Glutamatergic neuron (in vitro differentiated cells): Measurements from ENCODE around the gene POMGNT2. TPM values are rescaled to one million over a fixed set of nuclear protein-coding genes. Genes with fewer than 3 reads are reported as not detected.

Experiments used
- DNase-seq: peaks from one replicate; pipeline ENCODE4 v3.0.0; 2022
- H3K27ac Mint-ChIP-seq: one replicate; pipeline ENCODE4 v1.8.0; 2020; ENCODE audit warnings: mild to moderate bottlenecking, mixed read lengths, inconsistent platforms; ENCODE audit not compliant: unreplicated experiment
- H3K27me3 Mint-ChIP-seq: one replicate; pipeline ENCODE4 v1.8.0; 2020; ENCODE audit warnings: mild to moderate bottlenecking, moderate library complexity, mixed read lengths, inconsistent platforms; ENCODE audit not compliant: unreplicated experiment
- H3K36me3 Mint-ChIP-seq: one replicate; pipeline ENCODE4 v1.8.0; 2020; ENCODE audit warnings: mild to moderate bottlenecking, mixed read lengths, inconsistent platforms; ENCODE audit not compliant: unreplicated experiment
- H3K4me1 Mint-ChIP-seq: one replicate; pipeline ENCODE4 v1.8.0; 2020; ENCODE audit warnings: mild to moderate bottlenecking, low read depth, mixed read lengths, inconsistent platforms; ENCODE audit not compliant: unreplicated experiment
- H3K4me3 Mint-ChIP-seq: one replicate; pipeline ENCODE4 v1.8.0; 2020; ENCODE audit warnings: mild to moderate bottlenecking, mixed read lengths, inconsistent platforms; ENCODE audit not compliant: unreplicated experiment
- H3K9me3 Mint-ChIP-seq: one replicate; pipeline ENCODE4 v1.8.0; 2020; ENCODE audit warnings: mild to moderate bottlenecking, moderate library complexity, mixed read lengths, inconsistent platforms; ENCODE audit not compliant: unreplicated experiment
- total RNA-seq: library from RNA; stranded (reverse); fragmentation: NEBNext Ultra II Directional; extraction: Animal tissue kit (Norgen Biotek cat#: 25700); gene quantifications from one replicate; pipeline ENCODE4 v1.2.1, GENCODE V29; 2021; ENCODE audit not compliant: unreplicated experiment
- TF ChIP-seq, protein P1 (sequence below): fragments of 200-600 bp; sonication (generic); IDR thresholded peaks from one replicate; pipeline ENCODE4 v1.5.0; 2021; ENCODE audit not compliant: partially characterized antibody, unreplicated experiment

The POMGNT2 gene
- total RNA-seq, 1 donor from 2014 or later = 31.1 TPM

- DNase-seq = no peak
- TF ChIP-seq, protein P1, sequence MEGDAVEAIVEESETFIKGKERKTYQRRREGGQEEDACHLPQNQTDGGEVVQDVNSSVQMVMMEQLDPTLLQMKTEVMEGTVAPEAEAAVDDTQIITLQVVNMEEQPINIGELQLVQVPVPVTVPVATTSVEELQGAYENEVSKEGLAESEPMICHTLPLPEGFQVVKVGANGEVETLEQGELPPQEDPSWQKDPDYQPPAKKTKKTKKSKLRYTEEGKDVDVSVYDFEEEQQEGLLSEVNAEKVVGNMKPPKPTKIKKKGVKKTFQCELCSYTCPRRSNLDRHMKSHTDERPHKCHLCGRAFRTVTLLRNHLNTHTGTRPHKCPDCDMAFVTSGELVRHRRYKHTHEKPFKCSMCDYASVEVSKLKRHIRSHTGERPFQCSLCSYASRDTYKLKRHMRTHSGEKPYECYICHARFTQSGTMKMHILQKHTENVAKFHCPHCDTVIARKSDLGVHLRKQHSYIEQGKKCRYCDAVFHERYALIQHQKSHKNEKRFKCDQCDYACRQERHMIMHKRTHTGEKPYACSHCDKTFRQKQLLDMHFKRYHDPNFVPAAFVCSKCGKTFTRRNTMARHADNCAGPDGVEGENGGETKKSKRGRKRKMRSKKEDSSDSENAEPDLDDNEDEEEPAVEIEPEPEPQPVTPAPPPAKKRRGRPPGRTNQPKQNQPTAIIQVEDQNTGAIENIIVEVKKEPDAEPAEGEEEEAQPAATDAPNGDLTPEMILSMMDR = no peak
- Mint-ChIP-seq H3K36me3 (peaks cover 5% of the 10 kb centered on the region), H3K27me3 (peaks cover 2% of the 10 kb centered on the region), H3K4me3 (no peak overlapping the region), H3K4me1 (no peaks in the 10 kb centered on the region), H3K9me3 (no peaks in the 10 kb centered on the region), H3K27ac (no peak overlapping the region)
Observed at GRCh38 chr3:43032646-43033628, 72.9 kb downstream of the POMGNT2 start.

DNA sequence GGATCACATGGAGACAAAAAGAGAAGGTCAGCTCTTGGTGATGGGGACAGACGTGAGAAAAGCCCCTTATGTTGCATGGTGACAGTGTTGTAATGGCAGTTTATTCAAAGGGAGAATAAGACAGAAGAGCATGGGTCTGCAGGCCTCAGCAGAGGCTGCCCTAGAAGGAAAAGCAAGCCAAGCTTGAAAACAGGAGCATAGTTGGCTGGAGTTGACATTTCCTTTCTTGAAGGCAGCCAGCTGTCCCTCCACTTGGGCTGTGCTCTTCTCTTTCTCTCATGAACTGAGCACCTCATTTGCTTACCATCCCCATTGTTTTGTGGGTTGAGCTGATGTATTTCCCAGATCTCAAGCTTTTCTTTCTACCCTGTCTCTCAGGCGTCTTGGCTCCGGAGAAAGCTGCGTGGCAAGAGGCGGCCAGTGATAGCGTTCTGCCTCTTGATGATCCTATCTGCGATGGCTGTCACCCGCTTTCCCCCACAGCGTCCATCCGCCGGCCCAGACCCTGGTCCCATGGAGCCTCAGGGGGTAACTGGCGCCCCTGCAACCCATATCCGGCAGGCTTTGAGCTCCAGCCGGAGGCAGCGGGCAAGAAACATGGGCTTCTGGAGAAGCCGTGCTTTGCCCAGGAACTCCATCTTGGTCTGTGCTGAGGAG lies 73.9 kb downstream of the POMGNT2 start:
- H3K36me3 Mint-ChIP-seq = peaks cover 5% of the 10 kb centered on the region
- no peak for DNase-seq
- H3K4me3 Mint-ChIP-seq = no peak overlapping the region
- H3K4me1 Mint-ChIP-seq = no peaks in the 10 kb centered on the region
- H3K27ac Mint-ChIP-seq = no peak overlapping the region
- TF ChIP-seq, protein P1 = no peak
- peaks cover 2% of the 10 kb centered on the region for H3K27me3 Mint-ChIP-seq
- no peaks in the 10 kb centered on the region for H3K9me3 Mint-ChIP-seq

- Mint-ChIP-seq H3K4me1 (no peaks in the 10 kb centered on the region), H3K4me3 (no peak overlapping the region), H3K36me3 (peaks cover 5% of the 10 kb centered on the region), H3K27ac (no peak overlapping the region), H3K9me3 (no peaks in the 10 kb centered on the region), H3K27me3 (peaks cover 2% of the 10 kb centered on the region)
- DNase-seq = no peak
- TF ChIP-seq, protein P1 = no peak
Observed at GRCh38 chr3:43031485-43031884, 74.4 kb downstream of the POMGNT2 start.

DNA sequence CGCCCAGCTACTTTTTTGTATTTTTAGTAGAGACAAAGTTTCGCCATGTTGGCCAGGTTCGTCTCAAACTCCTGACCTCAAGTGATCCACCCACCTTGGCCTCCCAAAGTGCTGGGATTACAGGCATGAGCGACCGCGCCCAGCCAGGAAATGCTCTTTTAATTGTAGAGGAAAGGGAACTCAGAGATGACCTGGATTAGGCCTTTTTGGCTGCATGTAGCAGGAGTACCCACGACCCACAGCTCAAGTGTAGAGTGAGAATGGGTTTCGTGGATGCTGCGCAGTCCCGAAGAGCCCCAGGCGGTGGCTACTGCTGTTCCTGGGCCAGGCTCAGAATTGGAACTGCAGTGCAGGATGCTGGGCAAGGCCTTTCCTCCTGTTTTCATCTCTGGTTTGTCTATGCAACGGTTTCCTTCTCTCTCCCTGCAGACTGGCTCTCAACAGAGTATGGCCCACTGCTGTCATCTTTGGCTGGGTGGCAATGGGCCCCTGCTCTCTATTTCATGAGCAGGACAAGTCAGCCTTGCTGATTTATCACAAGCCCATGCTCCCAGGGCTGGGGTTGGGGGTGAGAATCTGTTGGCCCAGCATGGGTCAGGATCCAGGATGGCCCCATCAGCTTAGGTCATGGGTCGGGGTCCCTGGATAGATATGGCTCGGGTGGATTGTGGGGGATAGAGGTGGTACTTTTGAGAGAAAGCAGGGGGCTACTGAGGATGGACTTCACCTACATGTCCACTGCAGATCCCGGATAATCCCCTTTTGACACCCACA lies 75.5 kb downstream of the POMGNT2 start:
- TF ChIP-seq, protein P1 = no peak
- Mint-ChIP-seq H3K27ac (no peak overlapping the region), H3K27me3 (peaks cover 2% of the 10 kb centered on the region), H3K9me3 (no peaks in the 10 kb centered on the region), H3K4me1 (no peaks in the 10 kb centered on the region), H3K4me3 (no peak overlapping the region), H3K36me3 (peaks cover 5% of the 10 kb centered on the region)
- no peak for DNase-seq

Other genes with a start within 250 kb of the POMGNT2 start
- not detected for gene CYP8B1, start 230.2 kb downstream of the POMGNT2 start, total RNA-seq
- 16.3 TPM for gene ZNF662, start 199.9 kb downstream of the POMGNT2 start, total RNA-seq
- gene GASK1A, start 126.8 kb downstream of the POMGNT2 start, total RNA-seq = not detected
- 21.3 TPM for gene SNRK, start 180.5 kb upstream of the POMGNT2 start, total RNA-seq